Neural cell (in vitro differentiated cells): ENCODE measurements around the gene DISP2. TPM values are rescaled to one million over a fixed set of nuclear protein-coding genes. Genes with fewer than 3 reads are reported as not detected.
A peak's percentile ranks its signal among the peaks of the same experiment; 100 is the strongest.

Source experiments
- H2AFZ ChIP-seq: fragments of 200-600, 300-800 bp; sonication (generic), shearing (Covaris generic); 2 replicates; pipeline ENCODE4 v1.6.0; 2014; ENCODE audit warnings: low read depth, mild to moderate bottlenecking, antibody characterized with exemption, low read length, moderate library complexity
- H3F3A ChIP-seq: fragments of 200-600 bp; shearing (Covaris generic); 2 replicates; pipeline ENCODE4 v1.6.1; 2016; ENCODE audit warnings: mild to moderate bottlenecking, moderate library complexity, mixed read lengths, antibody characterized with exemption, low read length; ENCODE audit not compliant: insufficient read depth, poor library complexity, severe bottlenecking
- H3K27ac ChIP-seq: fragments of 200-600, 300-800 bp; sonication (generic), shearing (Covaris generic); 2 replicates; pipeline ENCODE4 v1.5.1; 2014; ENCODE audit warnings: mild to moderate bottlenecking, low read length, moderate library complexity
- H3K27me3 ChIP-seq: fragments of 300-800, 200-600 bp; sonication (generic), shearing (Covaris generic); 2 replicates; pipeline ENCODE4 v1.6.0; 2014; ENCODE audit warnings: mild to moderate bottlenecking, low read depth, low read length, moderate library complexity; ENCODE audit not compliant: insufficient read depth
- H3K36me3 ChIP-seq: fragments of 300-800, 200-600 bp; sonication (generic), shearing (Covaris generic); 2 replicates; pipeline ENCODE4 v1.5.1; 2014; ENCODE audit warnings: mild to moderate bottlenecking, antibody characterized with exemption, low read length, moderate library complexity; ENCODE audit not compliant: insufficient read depth
- H3K4me2 ChIP-seq: fragments of 300-800, 200-600 bp; sonication (generic), shearing (Covaris generic); 2 replicates; pipeline ENCODE4 v1.6.0; 2014; ENCODE audit warnings: mild to moderate bottlenecking, low read length
- H3K4me3 ChIP-seq: fragments of 300-800, 200-600 bp; sonication (generic), shearing (Covaris generic); 2 replicates; pipeline ENCODE4 v1.5.1; 2014; ENCODE audit warnings: mild to moderate bottlenecking, low read length, moderate library complexity
- H3K79me2 ChIP-seq: fragments of 200-600 bp; shearing (Covaris generic); replicated peaks from 2 replicates; pipeline ENCODE4 v1.6.0; 2014; ENCODE audit warnings: mild to moderate bottlenecking, low read length, moderate library complexity; ENCODE audit not compliant: insufficient read depth
- H3K9ac ChIP-seq: fragments of 300-800, 200-600 bp; sonication (generic), shearing (Covaris generic); 2 replicates; pipeline ENCODE4 v1.6.1; 2016; ENCODE audit warnings: mild to moderate bottlenecking, low read length, mixed read lengths
- H3K9me2 ChIP-seq: fragments of 200-600 bp; shearing (Covaris generic); 2 replicates; pipeline ENCODE4 v1.6.1; 2016; ENCODE audit warnings: mild to moderate bottlenecking, low read length, mixed read lengths; ENCODE audit not compliant: insufficient read depth
- H3K9me3 ChIP-seq: fragments of 200-600, 300-800 bp; sonication (generic), shearing (Covaris generic); 2 replicates; pipeline ENCODE4 v1.6.1; 2016; ENCODE audit warnings: mild to moderate bottlenecking, mixed run types, low read length, moderate library complexity, mixed read lengths
- H4K20me1 ChIP-seq: fragments of 200-600 bp; shearing (Covaris generic); 2 replicates; pipeline ENCODE4 v1.6.1; 2016; ENCODE audit warnings: mild to moderate bottlenecking, mixed run types; ENCODE audit not compliant: insufficient read depth
- EP300 ChIP-seq: fragments of 450-650 bp; conservative IDR thresholded peaks from 2 replicates; pipeline ENCODE4 v1.6.1; 2014; ENCODE audit warnings: antibody characterized with exemption, mild to moderate bottlenecking, moderate library complexity; ENCODE audit not compliant: poor library complexity, severe bottlenecking
- EZH2 ChIP-seq: fragments of 200-600, 300-800 bp; shearing (Covaris generic), sonication (generic); IDR thresholded peaks from 2 replicates; pipeline ENCODE4 v1.6.1; 2014; ENCODE audit warnings: antibody characterized with exemption, low read length, borderline replicate concordance, mild to moderate bottlenecking; ENCODE audit not compliant: insufficient read depth, poor library complexity, severe bottlenecking
- MXI1 ChIP-seq: fragments of 450-650 bp; conservative IDR thresholded peaks from 2 replicates; pipeline ENCODE4 v1.6.1; 2014; ENCODE audit warnings: antibody characterized with exemption, mild to moderate bottlenecking; ENCODE audit not compliant: poor library complexity, severe bottlenecking
- POLR2AphosphoS5 ChIP-seq: IDR thresholded peaks from 2 replicates; pipeline ENCODE4 v1.6.1; 2012
- RAD21 ChIP-seq: fragments of 450-650 bp; conservative IDR thresholded peaks from 2 replicates; pipeline ENCODE4 v1.6.1; 2014; ENCODE audit warnings: antibody characterized with exemption, mild to moderate bottlenecking, moderate library complexity
- SMC3 ChIP-seq: fragments of 450-650 bp; conservative IDR thresholded peaks from 2 replicates; pipeline ENCODE4 v1.6.1; 2014; ENCODE audit warnings: antibody characterized with exemption, mild to moderate bottlenecking, moderate library complexity; ENCODE audit not compliant: poor library complexity
- TAF1 ChIP-seq: IDR thresholded peaks from 2 replicates; pipeline ENCODE4 v1.6.1; 2012; ENCODE audit warnings: low read depth
- polyA minus RNA-seq: library from RNA; depleted of rRNA, polyadenylated mRNA; stranded (reverse); fragments of >200 nt; gene quantifications from 2 replicates; pipeline ENCODE4 v1.2.3, GENCODE V29; 2014
- polyA plus RNA-seq: library from polyadenylated mRNA; depleted of rRNA; stranded (reverse); fragments of >200 nt; gene quantifications from 2 replicates; pipeline ENCODE4 v1.2.3, GENCODE V29; 2014
- TF ChIP-seq, protein P1 (sequence below): fragments of 450-650 bp; IDR thresholded peaks from 2 replicates; pipeline ENCODE4 v1.5.1; 2014; ENCODE audit warnings: antibody characterized with exemption, mild to moderate bottlenecking, moderate library complexity; ENCODE audit not compliant: poor library complexity, severe bottlenecking
- TF ChIP-seq, protein P2 (sequence below): IDR thresholded peaks from 2 replicates; pipeline ENCODE4 v1.6.1; 2012; ENCODE audit warnings: borderline replicate concordance

DISP2 gene
- polyA plus RNA-seq = 5.0 and 26.0 TPM in 2 replicates
- 11.6 and 13.6 TPM in 2 replicates for polyA minus RNA-seq

DNA sequence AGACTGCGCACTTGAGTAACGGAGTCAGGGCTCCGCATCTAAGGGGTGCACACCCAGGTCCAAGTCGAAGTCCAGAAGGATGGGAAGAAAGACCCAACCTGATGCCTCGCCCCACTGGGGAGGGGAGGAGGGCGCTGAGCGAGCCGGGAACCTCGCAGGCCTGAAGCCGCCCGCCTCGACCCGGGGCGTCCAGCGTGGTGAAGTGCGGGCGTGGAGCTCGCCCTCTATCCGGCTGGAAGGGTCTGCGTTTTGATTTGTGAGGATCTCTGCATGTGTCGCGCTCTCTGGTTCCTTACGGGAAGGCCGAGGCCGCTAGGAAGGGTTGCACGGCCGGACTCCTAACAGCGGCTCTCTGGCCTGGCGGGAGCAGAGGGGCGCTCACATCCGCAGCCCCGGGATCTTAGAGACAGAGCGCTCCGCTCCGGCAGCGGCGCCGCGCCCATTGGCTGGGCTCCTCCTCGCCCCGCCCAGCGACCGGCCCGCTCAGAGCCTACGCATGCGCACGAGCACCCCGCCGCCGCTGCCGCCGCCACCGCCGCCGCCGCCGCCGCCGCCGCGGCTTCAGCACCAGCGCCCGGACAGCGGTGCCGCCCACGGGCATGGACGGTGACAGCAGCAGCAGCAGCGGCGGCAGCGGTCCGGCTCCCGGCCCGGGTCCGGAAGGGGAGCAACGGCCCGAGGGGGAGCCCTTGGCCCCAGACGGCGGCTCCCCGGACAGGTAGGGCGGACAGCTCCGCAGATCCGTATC is at the start of gene DISP2:
DISP2 (plus strand) TSS at position 497 of the 748 bp plus-strand sequence; CDS start at position 600, 103 bp downstream.
- H3K9me3 ChIP-seq = no peaks in the 10 kb centered on the region
- H3K9ac ChIP-seq = peak within 1 kb of the TSS; percentile 86
- peak within 1 kb of the TSS; percentile 91 for H2AFZ ChIP-seq
- H3K27me3 ChIP-seq = peaks cover 5% of the 10 kb centered on the region
- no peaks in the 10 kb centered on the region for H3F3A ChIP-seq
- peak within 1 kb of the TSS; percentile 94 for H3K4me2 ChIP-seq
- no peaks in the 10 kb centered on the region for H3K9me2 ChIP-seq
- H3K36me3 ChIP-seq = no peaks in the 10 kb centered on the region
- peak within 1 kb of the TSS; percentile 95 for H3K4me3 ChIP-seq
- H4K20me1 ChIP-seq = no peaks in the 10 kb centered on the region
- H3K79me2 ChIP-seq = peaks cover 3% of the 10 kb centered on the region
- no peak for TF ChIP-seq TAF1
- TF ChIP-seq, protein P1, sequence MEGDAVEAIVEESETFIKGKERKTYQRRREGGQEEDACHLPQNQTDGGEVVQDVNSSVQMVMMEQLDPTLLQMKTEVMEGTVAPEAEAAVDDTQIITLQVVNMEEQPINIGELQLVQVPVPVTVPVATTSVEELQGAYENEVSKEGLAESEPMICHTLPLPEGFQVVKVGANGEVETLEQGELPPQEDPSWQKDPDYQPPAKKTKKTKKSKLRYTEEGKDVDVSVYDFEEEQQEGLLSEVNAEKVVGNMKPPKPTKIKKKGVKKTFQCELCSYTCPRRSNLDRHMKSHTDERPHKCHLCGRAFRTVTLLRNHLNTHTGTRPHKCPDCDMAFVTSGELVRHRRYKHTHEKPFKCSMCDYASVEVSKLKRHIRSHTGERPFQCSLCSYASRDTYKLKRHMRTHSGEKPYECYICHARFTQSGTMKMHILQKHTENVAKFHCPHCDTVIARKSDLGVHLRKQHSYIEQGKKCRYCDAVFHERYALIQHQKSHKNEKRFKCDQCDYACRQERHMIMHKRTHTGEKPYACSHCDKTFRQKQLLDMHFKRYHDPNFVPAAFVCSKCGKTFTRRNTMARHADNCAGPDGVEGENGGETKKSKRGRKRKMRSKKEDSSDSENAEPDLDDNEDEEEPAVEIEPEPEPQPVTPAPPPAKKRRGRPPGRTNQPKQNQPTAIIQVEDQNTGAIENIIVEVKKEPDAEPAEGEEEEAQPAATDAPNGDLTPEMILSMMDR = no peak
- no peak for TF ChIP-seq EP300
- peak; percentile 47 for TF ChIP-seq MXI1
- TF ChIP-seq, protein P2, sequence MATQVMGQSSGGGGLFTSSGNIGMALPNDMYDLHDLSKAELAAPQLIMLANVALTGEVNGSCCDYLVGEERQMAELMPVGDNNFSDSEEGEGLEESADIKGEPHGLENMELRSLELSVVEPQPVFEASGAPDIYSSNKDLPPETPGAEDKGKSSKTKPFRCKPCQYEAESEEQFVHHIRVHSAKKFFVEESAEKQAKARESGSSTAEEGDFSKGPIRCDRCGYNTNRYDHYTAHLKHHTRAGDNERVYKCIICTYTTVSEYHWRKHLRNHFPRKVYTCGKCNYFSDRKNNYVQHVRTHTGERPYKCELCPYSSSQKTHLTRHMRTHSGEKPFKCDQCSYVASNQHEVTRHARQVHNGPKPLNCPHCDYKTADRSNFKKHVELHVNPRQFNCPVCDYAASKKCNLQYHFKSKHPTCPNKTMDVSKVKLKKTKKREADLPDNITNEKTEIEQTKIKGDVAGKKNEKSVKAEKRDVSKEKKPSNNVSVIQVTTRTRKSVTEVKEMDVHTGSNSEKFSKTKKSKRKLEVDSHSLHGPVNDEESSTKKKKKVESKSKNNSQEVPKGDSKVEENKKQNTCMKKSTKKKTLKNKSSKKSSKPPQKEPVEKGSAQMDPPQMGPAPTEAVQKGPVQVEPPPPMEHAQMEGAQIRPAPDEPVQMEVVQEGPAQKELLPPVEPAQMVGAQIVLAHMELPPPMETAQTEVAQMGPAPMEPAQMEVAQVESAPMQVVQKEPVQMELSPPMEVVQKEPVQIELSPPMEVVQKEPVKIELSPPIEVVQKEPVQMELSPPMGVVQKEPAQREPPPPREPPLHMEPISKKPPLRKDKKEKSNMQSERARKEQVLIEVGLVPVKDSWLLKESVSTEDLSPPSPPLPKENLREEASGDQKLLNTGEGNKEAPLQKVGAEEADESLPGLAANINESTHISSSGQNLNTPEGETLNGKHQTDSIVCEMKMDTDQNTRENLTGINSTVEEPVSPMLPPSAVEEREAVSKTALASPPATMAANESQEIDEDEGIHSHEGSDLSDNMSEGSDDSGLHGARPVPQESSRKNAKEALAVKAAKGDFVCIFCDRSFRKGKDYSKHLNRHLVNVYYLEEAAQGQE = peak; percentile 47
- TF ChIP-seq RAD21 = no peak
- no peak for TF ChIP-seq SMC3
- TF ChIP-seq POLR2AphosphoS5 = peak; percentile 63
- TF ChIP-seq EZH2 = no peak
- peak within 1 kb of the TSS; percentile 67 for H3K27ac ChIP-seq

DNA sequence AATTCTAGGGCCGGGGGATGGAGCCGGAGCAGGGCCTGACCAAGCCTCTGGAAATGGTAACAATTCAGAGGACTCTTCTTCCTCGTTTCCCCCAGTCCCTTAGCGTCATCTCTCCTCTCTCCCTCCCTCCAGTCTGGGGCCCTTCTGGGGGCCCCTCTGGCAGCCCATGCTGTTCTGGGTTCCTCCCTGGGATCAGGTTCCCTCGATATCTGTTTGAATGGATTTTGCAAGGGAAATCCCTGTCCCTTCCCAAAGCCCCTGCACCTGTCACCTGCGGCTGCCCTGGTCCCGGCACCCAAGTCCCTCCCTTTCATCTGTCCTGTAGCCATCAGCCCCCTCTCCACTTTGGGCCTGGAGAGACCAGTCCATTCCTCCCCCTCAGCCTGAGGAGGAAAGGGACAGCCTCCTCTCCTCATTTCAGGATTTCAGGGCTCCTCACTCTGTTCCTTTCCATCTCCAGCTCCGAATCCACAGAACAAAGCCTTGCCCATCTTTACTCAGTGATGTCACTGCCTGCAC is 48.6 kb upstream of the DISP2 start:
- Histone ChIP-seq H3K9ac (peak overlapping the region; percentile 12), H3K36me3 (no peaks in the 10 kb centered on the region), H3K9me2 (no peaks in the 10 kb centered on the region), H3K79me2 (no peaks in the 10 kb centered on the region), H3K9me3 (no peaks in the 10 kb centered on the region), H3K4me2 (no peak overlapping the region), H3K27ac (no peak overlapping the region), H3K27me3 (no peaks in the 10 kb centered on the region), H2AFZ (no peak overlapping the region), H3K4me3 (no peak overlapping the region), H4K20me1 (no peaks in the 10 kb centered on the region), H3F3A (no peaks in the 10 kb centered on the region)
- TF ChIP-seq EZH2 = no peak
- no peak for TF ChIP-seq TAF1
- TF ChIP-seq EP300 = no peak
- no peak for TF ChIP-seq MXI1
- TF ChIP-seq POLR2AphosphoS5 = no peak
- no peak for TF ChIP-seq RAD21
- TF ChIP-seq, protein P2 = no peak
- TF ChIP-seq, protein P1 = no peak
- no peak for TF ChIP-seq SMC3
